HG02840 (cell line): Measurements from ENCODE around the gene TTLL12.

ENCODE experiments used
- ATAC-seq: cut with Tn5 transposase; IDR thresholded peaks from one replicate; pipeline ENCODE4 v1.9.1; 2021; ENCODE audit warnings: mild to moderate bottlenecking, moderate library complexity, moderate number of reproducible peaks; ENCODE audit not compliant: unreplicated experiment, low FRiP score

Gene TTLL12

GRCh38 chr22:43131773-43132501, 55.0 kb downstream of the TTLL12 start:
- no peak for ATAC-seq

GRCh38 chr22:43129426-43130425, 57.2 kb downstream of the TTLL12 start:
- no peak for ATAC-seq

DNA sequence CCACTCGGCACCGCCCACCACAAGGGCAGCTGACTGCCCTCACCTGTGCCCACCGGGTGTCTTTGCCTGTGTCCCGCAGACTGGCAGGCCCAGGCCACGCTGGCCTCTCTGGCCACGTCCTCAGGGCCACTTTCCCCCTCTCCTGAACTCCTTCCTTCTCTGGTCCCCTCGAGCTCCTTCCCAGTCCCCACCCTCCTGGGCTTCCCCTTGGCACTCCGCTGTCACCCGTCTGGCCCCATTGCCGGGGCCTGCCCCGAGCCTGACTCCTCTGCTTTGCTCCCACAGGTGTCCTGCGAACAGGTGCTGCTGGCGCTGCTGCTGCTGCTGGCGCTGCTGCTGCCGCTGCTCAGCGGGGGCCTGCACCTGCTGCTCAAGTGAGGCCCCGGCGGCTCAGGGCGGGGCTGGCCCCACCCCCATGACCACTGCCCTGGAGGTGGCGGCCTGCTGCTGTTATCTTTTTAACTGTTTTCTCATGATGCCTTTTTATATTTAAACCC, 58.0 kb downstream of the TTLL12 start:
- no peak for ATAC-seq

- no peak for ATAC-seq
Observed at GRCh38 chr22:43128116-43128515, 58.8 kb downstream of the TTLL12 start.

GRCh38 chr22:43127166-43127908, 59.6 kb downstream of the TTLL12 start:
- ATAC-seq = no peak

GRCh38 chr22:43126501-43127165, 60.3 kb downstream of the TTLL12 start:
- ATAC-seq = no peak

DNA sequence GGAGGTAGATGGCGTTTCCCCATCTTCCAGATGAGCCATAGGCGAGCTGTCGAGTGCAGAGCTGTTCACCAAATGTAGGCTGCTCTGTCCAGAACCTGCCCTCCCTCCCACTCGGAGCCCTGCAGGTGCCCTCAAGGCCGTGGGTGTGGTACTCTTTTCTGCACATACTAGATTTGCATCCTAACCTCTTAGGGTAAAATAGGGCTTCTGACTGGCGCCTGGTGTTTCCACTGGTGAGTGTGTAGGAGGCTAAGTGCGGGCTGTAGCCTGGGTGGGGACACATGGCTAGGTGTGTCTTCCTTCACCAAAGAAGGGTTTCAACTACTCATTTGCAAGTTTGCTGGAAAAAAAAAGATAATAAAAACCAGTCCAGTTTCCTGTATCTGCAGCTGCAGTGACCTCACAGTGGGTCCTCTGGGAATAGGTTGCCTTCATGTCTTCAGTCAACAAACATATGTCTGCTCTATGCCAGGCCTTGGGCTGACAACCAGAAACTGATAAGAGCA, 67.9 kb downstream of the TTLL12 start:
- ATAC-seq = peak; percentile 89

- no peak for ATAC-seq
Observed at GRCh38 chr22:43118024-43118849, 68.7 kb downstream of the TTLL12 start.

- no peak for ATAC-seq
Observed at GRCh38 chr22:43116932-43117331, 70.0 kb downstream of the TTLL12 start.
